ENCODE measurements around the gene FAM8A1. TPM values are rescaled to one million over a fixed set of nuclear protein-coding genes. Genes with fewer than 3 reads are reported as not detected.

Gene FAM8A1
- total and polyA plus RNA-seq, 2 of the 13 experiments (the other 11 are each of a cell fraction or from before 2014, with no cell fraction given) = 30.5 to 34.3 TPM

GRCh38 chr6:17599877-17600526 lies at the start of gene FAM8A1 (continued):
- TF ChIP-seq GFI1 (CRISPR knock-in tag; IDR thresholded peaks at IDR 0.05; ENCODE audit: borderline replicate concordance) (no peak), ZBTB14 (CRISPR knock-in tag; IDR thresholded peaks at IDR 0.05) (no peak), HNF4A (CRISPR knock-in tag; IDR thresholded peaks at IDR 0.05) (peak; percentile 1; the same call in 1 of the 2 replicates), ZNF776 (CRISPR knock-in tag; IDR thresholded peaks at IDR 0.05) (no peak), NFIC (IDR thresholded peaks at IDR 0.05; ENCODE audit: low read length) (no peak), ZNF3 (CRISPR knock-in tag; IDR thresholded peaks at IDR 0.05) (no peak; the same call in 1 of the 2 replicates), HINFP (CRISPR knock-in tag; IDR thresholded peaks at IDR 0.05; ENCODE audit: low read depth) (no peak), DMTF1 (CRISPR knock-in tag; IDR thresholded peaks at IDR 0.05) (no peak), ETV5 (CRISPR knock-in tag; IDR thresholded peaks at IDR 0.05; ENCODE audit: borderline replicate concordance) (peak; percentile 94), KAT2B (IDR thresholded peaks at IDR 0.05; ENCODE audit: borderline replicate concordance, low read depth, low read length) (no peak), ZNF143 (CRISPR knock-in tag; IDR thresholded peaks at IDR 0.05) (no peak; the same call in 1 of the 2 replicates), ZBTB33 (CRISPR knock-in tag; IDR thresholded peaks at IDR 0.05) (peak; percentile 83), PCBP2 (optimal IDR thresholded peaks at IDR 0.05; ENCODE audit: low read depth, low read length, poor library complexity, severe bottlenecking) (no peak), ZNF878 (CRISPR knock-in tag; IDR thresholded peaks at IDR 0.05) (no peak), ZNF589 (CRISPR knock-in tag; conservative IDR thresholded peaks at IDR 0.05) (peak; percentile 87), TARDBP (CRISPR knock-in tag; IDR thresholded peaks at IDR 0.05) (peak; percentile 95), ARID5B (CRISPR knock-in tag; IDR thresholded peaks at IDR 0.05) (peak; percentile 69), ZNF841 (CRISPR knock-in tag; IDR thresholded peaks at IDR 0.05; ENCODE audit: borderline replicate concordance) (no peak; the same call in 1 of the 2 replicates)
